Psoas muscle (tissue), 8 donors: ENCODE data around the gene LIN7C. TPM values are rescaled to one million over a fixed set of nuclear protein-coding genes. Genes with fewer than 3 reads are reported as not detected.

Experiments
- ATAC-seq, 4 donors: fragments of 200-7000 bp; cut with Tn5 transposase; one replicate each; pipeline ENCODE4 v1.9.1; 2020; ENCODE audit warnings: moderate library complexity in 3 of 4, mild to moderate bottlenecking in 2 of 4
- DNase-seq, 2 donors: peaks; one replicate each; pipeline ENCODE4 v3.0.0-alpha.2; 2020
- H3K27ac ChIP-seq: fragments of 200-600 bp; one replicate; pipeline ENCODE4 v1.8.0; 2022
- H3K27me3 ChIP-seq, 3 donors: fragments of 200-600 bp in 1 of 3; one replicate each; pipeline versions ENCODE4 v1.6.1 to v1.8.0; 2013 to 2022; ENCODE audit warnings: low read length in 2 of 3, mild to moderate bottlenecking in 2 of 3, moderate library complexity in 1 of 3; ENCODE audit not compliant: insufficient read depth in 3 of 3
- H3K36me3 ChIP-seq, 2 donors: fragments of 200-600 bp in 1 of 2; one replicate each; pipeline versions ENCODE4 v1.6.1 to v1.8.0; 2013 to 2022; ENCODE audit warnings: low read depth in 1 of 2, mild to moderate bottlenecking in 1 of 2, moderate library complexity in 1 of 2; ENCODE audit not compliant: insufficient read depth in 1 of 2
- H3K4me1 ChIP-seq: fragments of 200-600 bp; one replicate; pipeline ENCODE4 v1.8.0; 2022
- H3K4me3 ChIP-seq: fragments of 200-600 bp; one replicate; pipeline ENCODE4 v1.8.0; 2022; ENCODE audit warnings: mild to moderate bottlenecking
- H3K9me3 ChIP-seq: fragments of 200-600 bp; one replicate; pipeline ENCODE4 v1.8.0; 2022
- CTCF ChIP-seq: fragments of 200-600 bp; IDR thresholded peaks from one replicate; pipeline ENCODE4 v1.8.0; 2022; ENCODE audit warnings: antibody characterized with exemption
- WGBS, 3 donors: extraction: QIAGEN DNeasy Blood & Tissue Kit; methylation state at CpG; one replicate each; pipeline versions ENCODE4 v1.1.6 to v1.1.7; 2013; 5-methylcytosine and 5-hydroxymethylcytosine counted together
- intact Hi-C, 2 donors: fragments of 100-400 bp; cut with DNase I; formaldehyde crosslinking; loops; one replicate each; pipeline versions ENCODE4 v1.11.0 to v1.14.2; 2022
- polyA plus RNA-seq, 3 donors: library from polyadenylated mRNA; stranded (reverse); fragments of 200-250 nt; gene quantifications; one replicate each; pipeline ENCODE4 v1.2.3, GENCODE V29; 2013
- total RNA-seq, 4 donors: library from RNA; stranded (reverse); fragmentation: NEBNext Ultra II Directional in 2 of 4; extraction: Animal tissue kit (Norgen Biotek cat#: 25700) in 2 of 4; gene quantifications; one replicate each; pipeline versions ENCODE4 v1.2.1 to v1.2.4, GENCODE V29; 2021 to 2023
- donor health status: healthy with polysubstance abuse.
- donor health status: DM: no; HTN: no; CAD: no; lungs with moderate emphysema.
- donor health status: Bipolar disorder and iron deficiency.
- donor health status: healthy.
- donor health status: DM: yes; HTN: yes; CAD: no.
- donor health status: DM: no; HTN: no; CAD: no.
- donor health status: DM: no; HTN: no; CAD: no.
- donor health status: DM: yes; HTN: yes; CAD: no.

LIN7C gene
- total and polyA plus RNA-seq, 7 donors: 4.2 to 18.9 (median 13.1) TPM

DNA sequence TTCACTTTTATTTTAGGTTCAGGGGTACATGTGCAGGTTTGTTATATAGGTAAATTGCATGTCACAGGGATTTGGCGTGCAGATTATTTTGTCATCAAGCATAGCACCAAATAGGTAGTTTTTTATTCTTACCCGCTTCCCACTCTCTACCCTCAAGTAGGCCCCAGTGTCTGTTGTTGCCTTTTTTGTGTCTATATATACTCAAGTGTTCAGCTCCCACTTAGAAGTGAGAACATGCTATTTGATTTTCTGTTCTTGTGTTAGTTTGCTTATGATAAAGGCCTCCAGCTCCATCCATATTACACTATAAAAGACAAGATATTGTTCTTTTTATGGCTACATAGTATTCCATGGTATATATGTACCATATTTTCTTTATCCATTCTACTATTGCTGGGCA is 28.5 kb upstream of the LIN7C start:
- TF ChIP-seq CTCF: no peak
- WGBS, 3 donors: 97 to 100% (median 98%) methylated on average over 2 of the region's 2 CpGs
- no peak overlapping the region for H3K27ac ChIP-seq
- H3K27me3 ChIP-seq: no peaks in the 10 kb centered on the region
- DNase-seq (no peak), ATAC-seq (no peak)
- H3K9me3 ChIP-seq: no peaks in the 10 kb centered on the region
- intact Hi-C loops: no loop called here
- H3K36me3 ChIP-seq: no peaks in the 10 kb centered on the region
- H3K4me1 ChIP-seq: no peaks in the 10 kb centered on the region
- H3K4me3 ChIP-seq: no peak overlapping the region

- DNase-seq (no peak), ATAC-seq (no peak)
- H3K36me3 ChIP-seq: no peaks in the 10 kb centered on the region
- intact Hi-C loops: no loop called here
- no peaks in the 10 kb centered on the region for H3K4me1 ChIP-seq
- TF ChIP-seq CTCF: no peak
- 61 to 71% (median 65%) methylated on average over 4 of the region's 4 CpGs for whole genome bisulfite sequencing, 3 donors
- no peaks in the 10 kb centered on the region for H3K27me3 ChIP-seq
- no peak overlapping the region for H3K4me3 ChIP-seq
- no peak overlapping the region for H3K27ac ChIP-seq
- no peaks in the 10 kb centered on the region for H3K9me3 ChIP-seq
Observed at GRCh38 chr11:27532652-27533325, 26.2 kb upstream of the LIN7C start.

DNA sequence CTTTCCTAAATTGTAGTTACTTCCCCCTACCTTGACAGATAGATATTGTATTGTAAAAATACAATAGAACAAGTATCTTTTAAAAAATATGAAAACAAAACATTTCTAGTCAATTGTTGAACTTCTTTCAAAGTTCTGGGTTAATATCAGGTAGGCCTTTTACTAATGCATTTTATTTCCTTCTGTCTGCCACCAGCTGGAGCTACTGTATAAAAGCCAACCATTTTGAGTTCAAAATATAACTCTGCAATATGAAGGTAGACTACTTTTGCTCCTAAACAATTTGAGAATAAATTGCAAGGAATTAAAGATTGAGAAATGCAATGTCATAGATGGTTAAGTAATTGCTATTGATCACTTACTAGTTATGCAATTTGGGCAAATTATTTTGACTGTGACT is 22.1 kb upstream of the LIN7C start:
- intact Hi-C loops: no loop called here
- DNase-seq (no peak), ATAC-seq (no peak)
- H3K27me3 ChIP-seq: no peaks in the 10 kb centered on the region
- no peaks in the 10 kb centered on the region for H3K9me3 ChIP-seq
- H3K36me3 ChIP-seq: no peaks in the 10 kb centered on the region
- no peaks in the 10 kb centered on the region for H3K4me1 ChIP-seq
- TF ChIP-seq CTCF: no peak
- H3K27ac ChIP-seq: no peak overlapping the region
- H3K4me3 ChIP-seq: no peak overlapping the region

DNA sequence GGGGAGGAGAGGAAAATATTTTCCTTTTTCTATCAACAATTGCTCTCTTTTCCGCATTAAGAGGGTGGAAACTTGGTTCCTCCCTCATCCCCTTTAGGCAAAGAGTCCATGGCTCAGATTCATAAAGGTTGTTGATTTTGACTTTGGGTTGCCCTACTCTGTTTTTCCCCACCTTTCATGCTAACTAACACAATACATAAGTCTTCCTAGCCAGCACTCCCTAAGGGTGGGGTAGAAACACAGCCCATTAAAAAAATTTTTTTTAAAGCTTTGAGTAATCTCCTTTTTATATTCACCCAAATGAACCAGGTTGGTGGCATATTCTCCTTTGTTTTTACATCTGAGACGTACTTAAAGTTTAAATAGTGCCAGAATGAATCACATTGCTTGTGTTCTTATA is 20.0 kb upstream of the LIN7C start:
- Histone ChIP-seq H3K4me3 (no peak overlapping the region), H3K27ac (no peak overlapping the region), H3K9me3 (no peaks in the 10 kb centered on the region), H3K36me3 (no peaks in the 10 kb centered on the region), H3K4me1 (no peaks in the 10 kb centered on the region), H3K27me3 (no peaks in the 10 kb centered on the region)
- 90 to 92% (median 92%) methylated on average over 2 of the region's 2 CpGs for WGBS, 3 donors
- DNase-seq (no peak), ATAC-seq (no peak)
- intact Hi-C loops: no loop called here
- no peak for TF ChIP-seq CTCF
